CD4-positive, alpha-beta T cell treated with Interleukin-17A for 4 hours (primary cell): ENCODE data around the gene GDPD4.

Experiments
- DNase-seq: peaks from one replicate; pipeline ENCODE4 v3.0.0-alpha.2; 2020; ENCODE audit warnings: mixed read lengths

GDPD4 gene

DNA sequence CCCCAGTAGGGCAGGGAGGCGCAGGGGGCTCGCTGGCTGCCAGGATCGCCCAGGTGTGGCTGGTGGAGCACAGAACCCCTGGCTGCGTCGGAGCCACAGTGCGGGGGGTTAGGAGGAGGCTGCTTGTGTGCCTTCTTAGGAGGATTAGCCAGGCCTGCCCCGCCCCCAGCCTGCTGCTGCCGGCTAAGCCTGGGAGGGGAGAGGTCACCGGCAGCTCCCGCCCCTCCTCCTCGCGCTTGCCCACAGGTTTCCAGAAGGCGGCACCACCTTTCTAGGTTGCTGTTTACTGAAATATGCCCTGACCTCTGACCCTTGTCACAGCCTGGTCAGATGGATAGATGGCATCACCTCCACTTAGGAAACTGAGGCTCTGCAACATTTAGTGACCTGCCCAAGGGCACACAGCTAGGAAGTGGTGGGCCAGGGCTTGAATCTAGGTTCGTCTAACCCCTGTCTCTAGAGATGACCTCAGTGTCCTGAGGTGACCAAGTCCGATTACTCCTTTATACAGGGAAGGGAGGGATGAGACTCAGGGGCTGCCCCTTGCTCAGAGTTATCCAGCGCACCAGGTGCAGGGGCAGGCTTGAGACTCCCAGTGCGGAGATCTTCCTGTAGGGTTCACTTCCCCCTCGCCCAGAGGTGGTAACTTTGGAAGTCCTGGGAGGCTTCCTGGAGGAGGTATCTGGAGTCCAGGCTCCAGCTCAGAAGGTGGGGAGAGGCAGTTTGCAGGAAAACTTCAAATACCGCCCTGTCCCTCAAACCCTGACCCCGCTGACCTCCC is 129.4 kb downstream of the GDPD4 start:
- no peak for DNase-seq

DNA sequence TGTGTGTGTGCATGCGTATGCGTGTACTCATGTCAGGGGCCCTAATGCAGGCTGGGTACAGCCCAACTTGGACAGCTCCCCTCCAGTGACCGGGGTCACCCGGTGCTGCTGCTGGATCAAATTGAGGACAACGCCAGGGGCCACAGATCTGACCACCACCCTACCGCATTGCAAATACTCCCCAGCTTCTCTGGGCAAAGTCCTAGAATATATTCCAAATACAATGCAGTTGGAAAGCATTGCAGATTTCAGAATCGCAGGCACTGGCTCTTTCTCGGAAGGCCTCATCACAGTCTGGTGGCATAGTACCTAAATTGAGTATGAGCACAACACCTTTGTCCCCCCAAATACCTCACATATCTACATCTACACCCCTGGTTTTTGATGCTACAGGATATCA is 130.2 kb downstream of the GDPD4 start:
- no peak for DNase-seq

DNA sequence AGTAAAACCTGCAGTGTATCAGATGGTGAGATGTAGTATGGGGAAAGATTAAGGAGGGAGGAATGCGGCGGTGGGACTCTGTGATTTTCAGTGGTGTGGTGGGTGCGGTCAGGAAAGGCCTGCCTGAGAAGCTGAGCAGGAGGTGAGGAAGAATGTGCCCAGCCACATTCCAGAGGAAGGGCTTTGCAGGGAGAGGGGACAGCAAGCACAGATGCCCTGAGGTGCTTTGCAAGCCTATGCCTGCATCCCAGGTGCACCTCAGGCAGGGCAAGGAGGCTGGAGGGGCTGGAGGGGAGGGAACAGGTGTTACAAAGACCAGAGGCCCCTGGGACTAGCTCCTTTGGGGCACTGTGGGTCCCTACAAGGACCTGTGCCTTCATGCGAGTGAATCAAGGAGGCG is 131.4 kb downstream of the GDPD4 start:
- DNase-seq: no peak

DNA sequence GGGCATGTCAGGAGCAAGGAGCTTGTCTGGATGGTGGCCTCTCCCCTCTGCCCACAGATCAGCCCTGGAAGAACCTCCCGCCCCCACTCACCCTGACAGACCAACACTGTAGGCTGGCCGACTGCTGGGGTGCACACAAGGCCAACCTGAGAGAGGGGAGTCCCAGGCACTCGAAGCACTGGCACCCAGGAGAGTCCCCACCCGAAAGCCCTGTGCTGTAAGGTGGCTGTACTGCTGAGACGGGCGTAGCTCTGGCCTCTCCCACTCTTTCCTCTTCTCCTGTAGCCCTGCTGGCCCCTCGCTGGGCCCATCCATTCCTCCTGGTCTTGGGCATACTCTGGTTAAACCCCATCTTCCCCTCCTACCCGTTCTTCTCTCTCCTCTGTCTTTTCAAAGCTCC is 133.7 kb downstream of the GDPD4 start:
- no peak for DNase-seq

DNA sequence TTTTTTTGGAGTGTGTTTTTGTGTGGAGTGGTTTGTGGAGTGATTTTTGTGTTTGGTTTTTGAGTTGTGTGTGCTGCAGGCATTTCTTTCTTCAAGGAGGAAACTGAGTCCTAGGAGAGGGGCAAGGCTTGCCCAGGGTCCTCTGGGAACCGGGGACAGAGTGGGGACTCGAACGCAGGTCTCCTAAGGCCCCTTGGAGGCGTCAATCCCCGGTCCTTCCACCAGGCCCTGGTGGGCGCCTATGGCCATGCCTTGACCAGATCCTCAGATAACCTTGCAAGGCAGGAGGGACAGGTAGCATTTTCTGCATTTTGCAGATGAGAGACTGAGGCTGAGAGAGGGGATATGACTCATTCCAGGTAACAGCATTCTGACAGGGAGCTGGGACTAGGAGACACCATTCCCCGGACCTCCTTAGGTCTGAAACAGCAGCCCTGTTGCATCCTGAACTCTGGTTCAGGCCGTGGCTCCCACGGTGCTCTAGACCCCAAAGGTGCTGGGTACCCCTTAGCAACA is 134.3 kb downstream of the GDPD4 start:
- no peak for DNase-seq
